Measurements from ENCODE around the gene ZNF653.

- TF ChIP-seq, protein P1, sequence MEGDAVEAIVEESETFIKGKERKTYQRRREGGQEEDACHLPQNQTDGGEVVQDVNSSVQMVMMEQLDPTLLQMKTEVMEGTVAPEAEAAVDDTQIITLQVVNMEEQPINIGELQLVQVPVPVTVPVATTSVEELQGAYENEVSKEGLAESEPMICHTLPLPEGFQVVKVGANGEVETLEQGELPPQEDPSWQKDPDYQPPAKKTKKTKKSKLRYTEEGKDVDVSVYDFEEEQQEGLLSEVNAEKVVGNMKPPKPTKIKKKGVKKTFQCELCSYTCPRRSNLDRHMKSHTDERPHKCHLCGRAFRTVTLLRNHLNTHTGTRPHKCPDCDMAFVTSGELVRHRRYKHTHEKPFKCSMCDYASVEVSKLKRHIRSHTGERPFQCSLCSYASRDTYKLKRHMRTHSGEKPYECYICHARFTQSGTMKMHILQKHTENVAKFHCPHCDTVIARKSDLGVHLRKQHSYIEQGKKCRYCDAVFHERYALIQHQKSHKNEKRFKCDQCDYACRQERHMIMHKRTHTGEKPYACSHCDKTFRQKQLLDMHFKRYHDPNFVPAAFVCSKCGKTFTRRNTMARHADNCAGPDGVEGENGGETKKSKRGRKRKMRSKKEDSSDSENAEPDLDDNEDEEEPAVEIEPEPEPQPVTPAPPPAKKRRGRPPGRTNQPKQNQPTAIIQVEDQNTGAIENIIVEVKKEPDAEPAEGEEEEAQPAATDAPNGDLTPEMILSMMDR (IDR thresholded peaks at IDR 0.05): no peak
- no peak for TF ChIP-seq ELF1 (IDR thresholded peaks at IDR 0.05)
- TF ChIP-seq PBX3 (IDR thresholded peaks at IDR 0.05): no peak
- TF ChIP-seq FOXJ3 (CRISPR knock-in tag; IDR thresholded peaks at IDR 0.05): no peak
- TF ChIP-seq JUND (IDR thresholded peaks at IDR 0.05): no peak
- TF ChIP-seq, protein P2, sequence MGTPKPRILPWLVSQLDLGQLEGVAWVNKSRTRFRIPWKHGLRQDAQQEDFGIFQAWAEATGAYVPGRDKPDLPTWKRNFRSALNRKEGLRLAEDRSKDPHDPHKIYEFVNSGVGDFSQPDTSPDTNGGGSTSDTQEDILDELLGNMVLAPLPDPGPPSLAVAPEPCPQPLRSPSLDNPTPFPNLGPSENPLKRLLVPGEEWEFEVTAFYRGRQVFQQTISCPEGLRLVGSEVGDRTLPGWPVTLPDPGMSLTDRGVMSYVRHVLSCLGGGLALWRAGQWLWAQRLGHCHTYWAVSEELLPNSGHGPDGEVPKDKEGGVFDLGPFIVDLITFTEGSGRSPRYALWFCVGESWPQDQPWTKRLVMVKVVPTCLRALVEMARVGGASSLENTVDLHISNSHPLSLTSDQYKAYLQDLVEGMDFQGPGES (IDR thresholded peaks at IDR 0.05; ENCODE audit: low read depth, low read length): no peak
- no peak for TF ChIP-seq FOSL2 (IDR thresholded peaks at IDR 0.05; ENCODE audit: borderline replicate concordance, low read depth)
- no peak for TF ChIP-seq POLR2AphosphoS5 (IDR thresholded peaks at IDR 0.05; ENCODE audit: low read depth, low read length)
These were observed 61.6 kb downstream of the ZNF653 start for GRCh38 chr19:11444059-11444458.
